Measurements from ENCODE around the gene ARMC3.

Gene ARMC3

GRCh38 chr10:23081221-23081750 is 153.4 kb downstream of the ARMC3 start:
- no peak for DNase-seq

DNA sequence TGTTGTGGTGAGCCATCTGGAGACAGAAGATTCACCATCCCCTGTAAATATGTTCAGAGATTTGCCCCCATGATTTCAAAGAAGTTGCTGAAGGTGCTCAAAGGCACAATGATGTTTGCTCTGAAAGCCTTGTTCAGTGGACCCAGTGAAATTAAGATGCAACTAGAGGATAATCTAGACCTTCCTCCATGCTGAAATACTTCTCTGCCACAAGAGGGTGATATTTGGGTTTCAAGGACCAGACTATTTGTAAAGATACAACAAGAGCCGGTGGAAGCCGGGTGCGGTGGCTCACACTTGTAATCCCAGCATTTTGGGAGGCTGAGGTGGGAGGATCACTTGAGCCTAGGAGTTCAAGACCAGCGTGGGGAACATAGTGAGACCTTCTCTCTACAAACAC is 154.0 kb downstream of the ARMC3 start:
- DNase-seq, result no peak

All from CD4-positive, alpha-beta T cell treated with Interleukin-17A for 1 hour (primary cell).